Muscle layer of colon (tissue), 2 donors: ENCODE data around the gene NUDT11.

Source experiments
- H3K27ac ChIP-seq: one replicate; pipeline ENCODE4 v1.7.0; 2013; ENCODE audit warnings: low read depth, mild to moderate bottlenecking, low read length, moderate library complexity
- H3K27me3 ChIP-seq, 2 donors: one replicate each; pipeline ENCODE4 v1.7.0; 2013; ENCODE audit warnings: low read length in 2 of 2, mild to moderate bottlenecking in 2 of 2; ENCODE audit not compliant: insufficient read depth in 2 of 2, control insufficient read depth in 1 of 2
- H3K36me3 ChIP-seq: one replicate; pipeline ENCODE4 v1.7.0; 2013; ENCODE audit warnings: mild to moderate bottlenecking, low read length; ENCODE audit not compliant: insufficient read depth
- H3K4me1 ChIP-seq: one replicate; pipeline ENCODE4 v1.7.0; 2013; ENCODE audit warnings: mild to moderate bottlenecking, low read length; ENCODE audit not compliant: insufficient read depth
- H3K4me3 ChIP-seq, 2 donors: one replicate each; pipeline ENCODE4 v1.7.0; 2013; ENCODE audit warnings: low read length in 2 of 2, low read depth in 1 of 2, mild to moderate bottlenecking in 1 of 2, moderate library complexity in 1 of 2
- H3K9ac ChIP-seq: one replicate; pipeline ENCODE4 v1.7.0; 2013; ENCODE audit warnings: low read length
- H3K9me3 ChIP-seq: one replicate; pipeline ENCODE4 v1.7.0; 2013; ENCODE audit warnings: mild to moderate bottlenecking, low read length
- donor health status: abdominal sarcoma.
- donor health status: Adenocarcinoma of cecum.

NUDT11 gene

GRCh38 chrX:51461053-51462044 lies 35.0 kb downstream of the NUDT11 start:
- H3K4me1 ChIP-seq: no peaks in the 10 kb centered on the region
- H3K4me3 ChIP-seq: no peak overlapping the region
- H3K9ac ChIP-seq: no peak overlapping the region
- H3K27me3 ChIP-seq: peaks cover 0 to 5% of the 10 kb centered on the region in 2 donors
- no peak overlapping the region for H3K27ac ChIP-seq
- H3K36me3 ChIP-seq: no peaks in the 10 kb centered on the region
- no peaks in the 10 kb centered on the region for H3K9me3 ChIP-seq

DNA sequence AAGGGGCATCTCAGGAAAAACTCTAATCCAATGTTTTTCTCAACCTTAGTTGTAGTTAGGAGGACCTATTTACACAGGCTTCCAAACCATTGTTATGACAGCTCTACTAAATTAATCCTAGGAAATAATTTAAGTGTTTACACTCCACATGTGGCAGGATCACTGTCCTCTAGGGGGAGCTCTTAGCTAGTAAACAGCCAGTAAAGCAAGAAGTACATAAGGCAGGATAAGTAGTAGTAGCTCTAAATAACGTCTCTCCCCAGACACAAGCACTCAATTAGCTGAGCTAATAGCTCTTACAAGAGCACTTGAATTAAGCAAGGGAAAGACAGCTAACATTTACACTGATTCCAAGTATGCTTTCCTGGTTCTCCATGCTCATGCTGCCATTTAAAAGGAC lies 37.3 kb downstream of the NUDT11 start:
- H3K27me3 ChIP-seq: peaks cover 0 to 5% of the 10 kb centered on the region in 2 donors
- H3K36me3 ChIP-seq: no peaks in the 10 kb centered on the region
- H3K9me3 ChIP-seq: no peaks in the 10 kb centered on the region
- H3K4me1 ChIP-seq: no peaks in the 10 kb centered on the region
- no peak overlapping the region for H3K9ac ChIP-seq
- no peak overlapping the region for H3K4me3 ChIP-seq
- no peak overlapping the region for H3K27ac ChIP-seq

- no peaks in the 10 kb centered on the region for H3K4me1 ChIP-seq
- no peaks in the 10 kb centered on the region for H3K9me3 ChIP-seq
- no peak overlapping the region for H3K4me3 ChIP-seq
- H3K27me3 ChIP-seq: peaks cover 0 to 5% of the 10 kb centered on the region in 2 donors
- H3K36me3 ChIP-seq: no peaks in the 10 kb centered on the region
- H3K27ac ChIP-seq: no peak overlapping the region
- H3K9ac ChIP-seq: no peak overlapping the region
Observed at GRCh38 chrX:51456814-51457213, 39.6 kb downstream of the NUDT11 start.

DNA sequence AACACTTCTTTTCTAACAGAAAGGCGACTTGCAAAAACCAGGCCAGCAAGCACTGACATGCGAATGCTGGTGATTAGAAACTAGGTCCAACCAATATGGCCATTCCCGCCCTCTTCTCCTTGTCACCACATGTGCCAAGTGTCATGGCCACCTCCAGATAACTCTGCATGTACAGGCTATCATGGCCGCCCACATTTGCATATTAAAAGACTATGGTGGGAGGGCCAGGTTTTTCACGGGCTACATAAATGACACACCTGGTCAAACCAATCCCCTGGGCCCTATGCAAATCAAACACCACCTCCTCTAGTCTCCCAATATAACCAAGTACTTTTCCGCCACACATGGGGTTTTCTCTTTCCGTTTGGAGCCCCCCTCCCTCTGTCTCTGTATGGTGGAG lies 40.1 kb downstream of the NUDT11 start:
- Histone ChIP-seq H3K27me3 (peaks cover 0 to 5% of the 10 kb centered on the region in 2 donors), H3K9me3 (no peaks in the 10 kb centered on the region), H3K4me3 (no peak overlapping the region), H3K27ac (no peak overlapping the region), H3K4me1 (no peaks in the 10 kb centered on the region), H3K36me3 (no peaks in the 10 kb centered on the region), H3K9ac (no peak overlapping the region)

DNA sequence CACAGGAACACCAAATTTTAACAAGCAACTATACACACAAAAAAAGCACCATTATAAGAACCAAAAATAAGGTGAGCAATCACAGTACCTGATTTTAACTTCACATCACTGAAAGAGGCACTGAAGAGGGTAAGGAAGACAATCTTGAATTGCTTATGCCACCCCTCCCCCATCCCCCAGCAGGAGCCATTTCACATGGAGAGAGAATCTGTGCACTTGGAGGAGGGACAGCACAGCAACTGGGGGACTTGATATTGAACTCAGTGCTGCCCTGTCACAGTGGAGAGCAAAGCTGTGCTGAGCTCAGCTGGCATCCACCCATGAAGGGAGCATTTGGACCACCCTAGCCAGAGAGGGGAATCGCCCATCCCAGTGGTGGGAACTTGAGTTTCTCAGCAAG lies 56.0 kb downstream of the NUDT11 start:
- H3K9ac ChIP-seq: no peak overlapping the region
- no peaks in the 10 kb centered on the region for H3K27me3 ChIP-seq
- no peaks in the 10 kb centered on the region for H3K9me3 ChIP-seq
- H3K27ac ChIP-seq: no peak overlapping the region
- H3K4me3 ChIP-seq: no peak overlapping the region
- H3K4me1 ChIP-seq: no peaks in the 10 kb centered on the region
- no peaks in the 10 kb centered on the region for H3K36me3 ChIP-seq
